ENCODE measurements around the gene PGBD5. TPM values are rescaled to one million over a fixed set of nuclear protein-coding genes. Genes with fewer than 3 reads are reported as not detected.

PGBD5 gene
- total RNA-seq, 1 donor from 2014 or later, result 8.7 TPM

GRCh38 chr1:230334447-230334837, 91.7 kb downstream of the PGBD5 start:
- Mint-ChIP-seq H3K27ac (no peak overlapping the region), H3K9me3 (no peaks in the 10 kb centered on the region), H3K4me3 (no peak overlapping the region), H3K4me1 (ENCODE audit: unreplicated experiment) (peaks cover 8% of the 10 kb centered on the region), H3K36me3 (peaks cover 5% of the 10 kb centered on the region), H3K27me3 (no peaks in the 10 kb centered on the region)
- no peak for TF ChIP-seq CTCF (conservative IDR thresholded peaks at IDR 0.05)
- no peak for DNase-seq (ENCODE audit: extremely low spot score, unreplicated experiment)

DNA sequence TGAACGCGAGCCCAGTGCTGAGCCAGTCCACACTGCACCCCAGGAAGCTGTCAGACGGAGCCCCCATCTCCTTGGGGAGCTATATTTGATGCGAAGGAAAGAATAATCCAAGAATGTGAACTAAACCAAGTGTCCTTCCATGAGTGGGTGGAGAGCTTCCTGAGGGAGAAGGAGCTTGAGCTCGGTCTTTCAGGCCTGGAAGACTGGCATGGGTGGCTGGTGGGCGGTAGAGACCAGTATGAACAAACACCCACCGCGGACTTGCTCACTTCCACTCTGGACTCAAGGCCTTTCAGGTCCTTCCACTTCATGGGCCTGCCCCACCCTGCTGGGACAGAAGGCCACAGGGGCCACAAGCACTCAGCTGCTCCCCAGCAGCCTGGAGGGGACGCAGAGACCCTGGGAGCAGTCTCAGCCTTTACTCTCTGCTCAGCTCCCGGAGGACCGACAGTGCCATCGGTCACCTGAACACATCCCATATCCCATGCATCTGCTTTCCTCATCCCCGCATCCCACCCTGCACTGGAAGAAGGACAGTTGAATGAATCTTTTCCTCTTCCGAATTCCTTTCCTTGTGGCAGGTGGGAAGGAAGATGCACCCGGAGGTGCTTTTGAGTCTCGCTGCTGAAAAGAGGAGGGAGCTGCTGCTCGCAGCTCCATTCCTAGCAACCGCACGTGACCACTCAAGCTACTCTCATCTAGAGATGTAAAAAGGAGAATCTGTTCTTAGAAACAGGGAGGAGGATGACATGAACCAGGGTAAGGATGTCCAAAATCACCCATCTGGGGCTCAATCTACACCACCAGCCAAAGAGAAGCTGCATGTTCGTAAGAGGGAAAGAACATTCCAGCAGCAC, 92.3 kb downstream of the PGBD5 start:
- DNase-seq (ENCODE audit: extremely low spot score, unreplicated experiment), result no peak
- H3K4me1 Mint-ChIP-seq (ENCODE audit: unreplicated experiment), result peaks cover 8% of the 10 kb centered on the region
- H3K27me3 Mint-ChIP-seq, result no peaks in the 10 kb centered on the region
- H3K4me3 Mint-ChIP-seq, result peak overlapping the region; percentile 39
- no peak overlapping the region for H3K27ac Mint-ChIP-seq
- H3K36me3 Mint-ChIP-seq, result peaks cover 5% of the 10 kb centered on the region
- TF ChIP-seq CTCF (conservative IDR thresholded peaks at IDR 0.05), result no peak
- no peaks in the 10 kb centered on the region for H3K9me3 Mint-ChIP-seq

DNA sequence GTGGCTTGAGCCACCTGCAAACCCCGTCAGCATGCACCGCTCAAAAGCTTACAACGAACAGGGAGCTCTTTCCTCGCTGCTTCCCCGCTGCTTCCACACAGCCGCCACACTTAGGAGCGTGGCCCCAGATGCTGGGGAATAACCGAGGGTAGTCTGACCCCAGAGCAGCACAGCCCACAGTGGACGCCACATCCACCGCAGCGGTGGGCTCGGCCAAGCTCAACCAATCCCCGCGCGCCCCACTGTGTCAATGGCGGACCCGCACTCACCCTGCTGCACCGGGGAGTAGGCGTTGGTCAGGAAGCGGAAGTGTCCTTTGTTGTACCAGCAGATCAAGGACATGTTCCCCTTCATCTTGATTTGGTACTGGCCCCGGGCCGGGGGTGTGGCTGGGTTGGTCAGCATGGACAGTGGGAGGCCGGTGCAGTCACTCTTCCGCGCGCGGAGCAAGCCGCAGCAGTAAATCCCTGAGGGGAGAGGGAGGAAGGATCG, 93.5 kb downstream of the PGBD5 start:
- no peak for TF ChIP-seq CTCF (conservative IDR thresholded peaks at IDR 0.05)
- peak overlapping the region; percentile 86 for H3K4me3 Mint-ChIP-seq
- no peak for DNase-seq (ENCODE audit: extremely low spot score, unreplicated experiment)
- peak overlapping the region; percentile 88 for H3K27ac Mint-ChIP-seq
- H3K9me3 Mint-ChIP-seq, result no peaks in the 10 kb centered on the region
- H3K4me1 Mint-ChIP-seq (ENCODE audit: unreplicated experiment), result peaks cover 8% of the 10 kb centered on the region
- no peaks in the 10 kb centered on the region for H3K27me3 Mint-ChIP-seq
- H3K36me3 Mint-ChIP-seq, result peaks cover 5% of the 10 kb centered on the region

- Mint-ChIP-seq H3K27ac (peak overlapping the region; percentile 88), H3K27me3 (no peaks in the 10 kb centered on the region), H3K4me3 (peak overlapping the region; percentile 86), H3K4me1 (ENCODE audit: unreplicated experiment) (peaks cover 8% of the 10 kb centered on the region), H3K36me3 (peaks cover 5% of the 10 kb centered on the region), H3K9me3 (no peaks in the 10 kb centered on the region)
- no peak for DNase-seq (ENCODE audit: extremely low spot score, unreplicated experiment)
- no peak for TF ChIP-seq CTCF (conservative IDR thresholded peaks at IDR 0.05)
These were observed 94.1 kb downstream of the PGBD5 start for GRCh38 chr1:230332061-230332460.

GRCh38 chr1:230330157-230330556, 96.0 kb downstream of the PGBD5 start:
- peaks cover 8% of the 10 kb centered on the region for H3K4me1 Mint-ChIP-seq (ENCODE audit: unreplicated experiment)
- H3K4me3 Mint-ChIP-seq, result no peak overlapping the region
- H3K9me3 Mint-ChIP-seq, result no peaks in the 10 kb centered on the region
- no peak for DNase-seq (ENCODE audit: extremely low spot score, unreplicated experiment)
- no peaks in the 10 kb centered on the region for H3K27me3 Mint-ChIP-seq
- no peak for TF ChIP-seq CTCF (conservative IDR thresholded peaks at IDR 0.05)
- H3K36me3 Mint-ChIP-seq, result no peaks in the 10 kb centered on the region
- no peak overlapping the region for H3K27ac Mint-ChIP-seq

All from type B pancreatic cell (in vitro differentiated cells).